ENCODE results near the gene FSCN2. TPM values are rescaled to one million over a fixed set of nuclear protein-coding genes. Genes with fewer than 3 reads are reported as not detected.

The FSCN2 gene
- total RNA-seq, 2 donors from 2014 or later: 1.0 to 2.2 TPM

- Histone ChIP-seq H3K4me1 (peaks cover 13% of the 10 kb centered on the region), H3K27ac (no peak overlapping the region), H3K36me3 (no peaks in the 10 kb centered on the region), H3K9ac (ENCODE audit: low read depth in 2 of 2, low read length in 2 of 2) (no peak overlapping the region), H3K4me3 (no peak overlapping the region), H3K27me3 (peaks cover 18% of the 10 kb centered on the region), H3K9me3 (no peaks in the 10 kb centered on the region)
- TF ChIP-seq CTCF (IDR thresholded peaks at IDR 0.05): no peak
- DNase-seq: no peak
- intact Hi-C loops (cut with DNase I): no loop called here
Measured at GRCh38 chr17:81535007-81535328, 6.8 kb downstream of the FSCN2 start.

GRCh38 chr17:81535480-81536298, 7.5 kb downstream of the FSCN2 start:
- Histone ChIP-seq H3K36me3 (no peaks in the 10 kb centered on the region), H3K4me1 (peaks cover 13% of the 10 kb centered on the region), H3K27me3 (peaks cover 18% of the 10 kb centered on the region), H3K4me3 (no peak overlapping the region), H3K9me3 (no peaks in the 10 kb centered on the region), H3K27ac (no peak overlapping the region), H3K9ac (ENCODE audit: low read depth in 2 of 2, low read length in 2 of 2) (no peak overlapping the region)
- TF ChIP-seq CTCF (IDR thresholded peaks at IDR 0.05): no peak
- no peak for DNase-seq
- intact Hi-C loops (cut with DNase I): no loop called here

- intact Hi-C loops (cut with DNase I): no loop called here
- Histone ChIP-seq H3K9me3 (no peaks in the 10 kb centered on the region), H3K36me3 (no peaks in the 10 kb centered on the region), H3K4me1 (peaks cover 13% of the 10 kb centered on the region), H3K9ac (ENCODE audit: low read depth in 2 of 2, low read length in 2 of 2) (no peak overlapping the region), H3K27me3 (peaks cover 18% of the 10 kb centered on the region), H3K27ac (no peak overlapping the region), H3K4me3 (no peak overlapping the region)
- DNase-seq: no peak
- no peak for TF ChIP-seq CTCF (IDR thresholded peaks at IDR 0.05)
Measured at GRCh38 chr17:81536299-81537290, 8.4 kb downstream of the FSCN2 start.

- Histone ChIP-seq H3K9ac (ENCODE audit: low read depth in 2 of 2, low read length in 2 of 2) (no peak overlapping the region), H3K4me3 (no peak overlapping the region), H3K27me3 (peaks cover 18% of the 10 kb centered on the region), H3K4me1 (peaks cover 13% of the 10 kb centered on the region), H3K27ac (no peak overlapping the region), H3K9me3 (no peaks in the 10 kb centered on the region), H3K36me3 (no peaks in the 10 kb centered on the region)
- TF ChIP-seq CTCF (IDR thresholded peaks at IDR 0.05): peak; percentile 80
- DNase-seq: peak; percentile 63
- intact Hi-C loops (cut with DNase I): no loop called here
Measured at GRCh38 chr17:81537343-81537855, 9.2 kb downstream of the FSCN2 start.

- no peak for DNase-seq
- Histone ChIP-seq H3K27ac (no peak overlapping the region), H3K9me3 (no peaks in the 10 kb centered on the region), H3K9ac (ENCODE audit: low read depth in 2 of 2, low read length in 2 of 2) (no peak overlapping the region), H3K36me3 (no peaks in the 10 kb centered on the region), H3K27me3 (peaks cover 18% of the 10 kb centered on the region), H3K4me1 (peaks cover 13% of the 10 kb centered on the region), H3K4me3 (no peak overlapping the region)
- peak; percentile 4 for TF ChIP-seq CTCF (IDR thresholded peaks at IDR 0.05)
- intact Hi-C loops (cut with DNase I): no loop called here
Measured at GRCh38 chr17:81537856-81538555, 9.8 kb downstream of the FSCN2 start.

Measured in colonic mucosa (tissue), 4 donors.